Vagina (tissue), 2 donors: ENCODE results near the gene CHAF1A. TPM values are rescaled to one million over a fixed set of nuclear protein-coding genes. Genes with fewer than 3 reads are reported as not detected.

Experiments used
- DNase-seq, 2 donors: peaks; one replicate each; pipeline ENCODE4 v3.0.0-alpha.2; 2017; ENCODE audit errors: extremely low spot score in 2 of 2
- H3K27ac ChIP-seq: fragments of 200-600 bp; sonication (generic); one replicate; pipeline ENCODE4 v1.5.1; 2019
- H3K27me3 ChIP-seq: fragments of 200-600 bp; sonication (generic); one replicate; pipeline ENCODE4 v1.5.1; 2019
- H3K36me3 ChIP-seq, 2 donors: fragments of 200-600 bp; sonication (generic); one replicate each; pipeline ENCODE4 v1.5.1; 2017 to 2019
- H3K4me1 ChIP-seq: fragments of 200-600 bp; sonication (generic); one replicate; pipeline ENCODE4 v1.5.1; 2019
- H3K4me3 ChIP-seq, 2 donors: fragments of 200-600 bp; sonication (generic); 1 replicate in 1 of 2; 2 replicates in 1 of 2; pipeline ENCODE4 v1.5.1; 2016 to 2019
- H3K9me3 ChIP-seq: fragments of 200-600 bp; sonication (generic); one replicate; pipeline ENCODE4 v1.5.1; 2019
- POLR2A ChIP-seq, 2 donors: fragments of 450-650 bp; IDR thresholded peaks; one replicate each; pipeline ENCODE4 v1.6.1; 2017; ENCODE audit warnings: antibody characterized with exemption in 2 of 2, mild to moderate bottlenecking in 2 of 2, moderate library complexity in 2 of 2
- POLR2AphosphoS5 ChIP-seq, 2 donors: sonication (generic); formaldehyde crosslinking; IDR thresholded peaks; one replicate each; pipeline ENCODE4 v1.9.0; 2017; ENCODE audit warnings: antibody characterized with exemption in 2 of 2, mild to moderate bottlenecking in 2 of 2, low read depth in 1 of 2; ENCODE audit not compliant: insufficient read depth in 1 of 2
- intact Hi-C: fragments of 100-400 bp; cut with DNase I; formaldehyde crosslinking; loops from one replicate; pipeline ENCODE4 v1.15.1; 2023
- total RNA-seq: library from RNA; depleted of rRNA; stranded (reverse); fragments of >200 nt; gene quantifications from one replicate; pipeline ENCODE4 v1.2.3, GENCODE V29; 2016
- TF ChIP-seq, protein P1 (sequence below), 3 experiments: fragments of 450-650 bp in 2 of 3; fragments of 200-600 bp in 1 of 3; sonication (generic) in 1 of 3; IDR thresholded peaks; one replicate each; pipeline ENCODE4 v1.5.1; 2017 to 2019; ENCODE audit warnings: antibody characterized with exemption in 3 of 3, mild to moderate bottlenecking in 2 of 3, moderate library complexity in 2 of 3

The CHAF1A gene
- total RNA-seq, 1 donor from 2014 or later, result 21.4 TPM

DNA sequence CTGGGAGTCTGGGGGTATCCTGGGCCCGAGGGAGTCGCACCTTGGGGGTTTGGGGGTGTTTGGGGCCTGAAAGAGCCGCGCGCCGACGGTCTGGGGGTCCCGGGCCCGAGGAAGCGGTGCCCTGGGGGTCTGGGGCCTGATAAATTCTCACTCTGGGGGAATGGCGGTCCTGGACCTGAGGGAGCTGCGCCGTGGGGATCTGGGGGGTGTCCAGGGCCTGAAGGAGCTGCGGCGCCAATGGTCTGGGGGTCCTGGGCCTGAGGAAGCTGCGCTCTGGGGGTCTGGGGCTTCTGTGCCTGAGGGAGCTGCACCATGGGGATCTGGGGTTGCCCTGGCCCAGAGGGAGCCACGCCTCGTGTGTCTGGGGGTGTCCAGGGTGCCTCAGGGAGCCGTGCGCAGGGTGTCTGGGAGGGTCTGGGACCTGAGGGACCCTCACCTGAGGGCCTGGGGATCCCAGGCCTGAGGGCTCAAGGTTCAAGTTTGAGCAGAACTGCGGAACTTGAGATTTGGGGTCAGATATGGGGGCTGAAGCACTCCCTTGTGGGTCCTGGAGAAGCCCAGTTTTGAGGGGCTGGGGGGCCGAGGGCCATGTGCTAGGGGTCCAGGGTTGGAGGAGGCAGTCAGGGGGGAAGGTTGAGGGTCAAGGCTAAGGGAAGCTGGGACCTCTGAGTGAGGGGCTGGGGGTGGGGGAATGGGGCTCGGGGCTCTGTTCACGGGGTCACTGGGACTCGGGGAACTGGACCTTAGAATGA, 70.7 kb downstream of the CHAF1A start:
- peaks cover 0 to 13% of the 10 kb centered on the region in 2 donors for H3K36me3 ChIP-seq
- DNase-seq, result no peak
- peak overlapping the region; percentile 74 for H3K27ac ChIP-seq
- TF ChIP-seq POLR2AphosphoS5 (IDR thresholded peaks at IDR 0.05; ENCODE audit: insufficient read depth in 1 of 2, low read depth in 1 of 2), result no peak
- TF ChIP-seq, protein P1, sequence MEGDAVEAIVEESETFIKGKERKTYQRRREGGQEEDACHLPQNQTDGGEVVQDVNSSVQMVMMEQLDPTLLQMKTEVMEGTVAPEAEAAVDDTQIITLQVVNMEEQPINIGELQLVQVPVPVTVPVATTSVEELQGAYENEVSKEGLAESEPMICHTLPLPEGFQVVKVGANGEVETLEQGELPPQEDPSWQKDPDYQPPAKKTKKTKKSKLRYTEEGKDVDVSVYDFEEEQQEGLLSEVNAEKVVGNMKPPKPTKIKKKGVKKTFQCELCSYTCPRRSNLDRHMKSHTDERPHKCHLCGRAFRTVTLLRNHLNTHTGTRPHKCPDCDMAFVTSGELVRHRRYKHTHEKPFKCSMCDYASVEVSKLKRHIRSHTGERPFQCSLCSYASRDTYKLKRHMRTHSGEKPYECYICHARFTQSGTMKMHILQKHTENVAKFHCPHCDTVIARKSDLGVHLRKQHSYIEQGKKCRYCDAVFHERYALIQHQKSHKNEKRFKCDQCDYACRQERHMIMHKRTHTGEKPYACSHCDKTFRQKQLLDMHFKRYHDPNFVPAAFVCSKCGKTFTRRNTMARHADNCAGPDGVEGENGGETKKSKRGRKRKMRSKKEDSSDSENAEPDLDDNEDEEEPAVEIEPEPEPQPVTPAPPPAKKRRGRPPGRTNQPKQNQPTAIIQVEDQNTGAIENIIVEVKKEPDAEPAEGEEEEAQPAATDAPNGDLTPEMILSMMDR (IDR thresholded peaks at IDR 0.05), result no peak
- TF ChIP-seq POLR2A (IDR thresholded peaks at IDR 0.05), result no peak
- intact Hi-C loops, result no loop called here
- no peaks in the 10 kb centered on the region for H3K27me3 ChIP-seq
- no peaks in the 10 kb centered on the region for H3K9me3 ChIP-seq
- H3K4me3 ChIP-seq, result peak overlapping the region; percentile 91 to 99
- H3K4me1 ChIP-seq, result peaks cover 31% of the 10 kb centered on the region

DNA sequence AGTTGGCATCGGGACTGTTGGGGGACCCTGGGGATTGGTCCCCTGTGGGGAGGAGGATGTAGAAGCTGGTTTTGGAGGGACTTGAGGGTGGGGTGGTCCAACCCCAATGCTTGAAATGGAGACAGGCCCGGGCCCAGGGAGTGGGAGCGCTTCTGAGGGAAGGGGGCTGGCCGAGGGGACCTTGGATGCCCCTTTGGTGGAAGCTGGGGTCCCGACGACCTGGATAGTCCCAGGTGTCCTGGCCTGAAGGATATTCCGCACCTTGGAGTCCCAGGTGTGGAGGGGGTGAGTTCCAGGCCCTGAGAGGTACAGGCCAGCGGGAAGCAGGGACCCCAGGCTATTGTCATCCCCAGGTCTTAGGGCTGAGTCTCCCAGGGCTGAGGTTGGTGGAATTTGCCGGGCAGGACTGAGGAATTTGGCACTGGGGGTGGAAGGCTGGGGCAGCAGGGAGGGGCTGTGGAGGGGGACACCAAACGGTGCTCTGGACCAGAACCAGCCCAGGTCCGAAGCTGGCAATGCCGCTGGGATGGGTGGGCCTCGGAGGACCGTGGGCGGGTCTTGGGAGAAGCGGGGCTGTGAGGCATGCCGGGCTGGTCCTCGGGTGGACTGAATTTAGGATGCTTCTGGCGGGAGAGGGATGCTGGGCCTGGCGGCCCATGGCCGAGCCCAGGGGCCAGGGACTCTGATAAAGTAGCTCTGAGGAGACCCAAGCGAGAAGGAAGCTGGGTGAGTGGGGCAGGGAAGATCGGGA, 71.5 kb downstream of the CHAF1A start:
- Histone ChIP-seq H3K4me3 (peak overlapping the region; percentile 91 to 99), H3K9me3 (no peaks in the 10 kb centered on the region), H3K27me3 (no peaks in the 10 kb centered on the region), H3K27ac (no peak overlapping the region), H3K4me1 (peaks cover 31% of the 10 kb centered on the region), H3K36me3 (peaks cover 0 to 13% of the 10 kb centered on the region in 2 donors)
- DNase-seq, result no peak
- intact Hi-C loops, result no loop called here
- TF ChIP-seq, protein P1 (IDR thresholded peaks at IDR 0.05), result no peak
- TF ChIP-seq POLR2AphosphoS5 (IDR thresholded peaks at IDR 0.05; ENCODE audit: insufficient read depth in 1 of 2, low read depth in 1 of 2), result no peak

DNA sequence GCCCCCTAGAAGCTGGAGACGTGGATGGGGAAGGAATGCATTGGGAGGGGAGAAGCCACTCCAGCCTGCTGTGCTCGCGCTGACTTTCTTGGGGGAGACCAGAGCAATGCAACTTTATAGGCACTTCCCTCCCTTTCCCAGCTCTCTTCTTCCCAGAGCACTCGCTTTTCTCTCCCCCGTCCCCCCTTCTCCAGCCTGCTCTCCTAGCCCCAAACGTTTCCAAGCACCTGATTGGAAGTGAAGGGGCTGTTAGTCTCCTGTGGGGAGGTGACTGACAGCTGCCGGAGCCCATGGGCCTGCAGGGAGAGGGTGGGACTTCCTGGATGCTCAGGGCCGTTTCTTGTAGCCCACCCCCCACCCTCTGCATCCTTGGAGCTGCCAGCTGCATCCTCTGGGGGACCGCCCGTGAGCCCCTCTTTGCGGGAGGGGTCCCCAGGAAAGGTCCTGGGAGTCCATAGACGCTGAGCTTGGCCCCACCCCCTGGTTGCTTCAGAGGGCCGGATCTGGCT, 72.1 kb downstream of the CHAF1A start:
- intact Hi-C loops, result no loop called here
- no peaks in the 10 kb centered on the region for H3K9me3 ChIP-seq
- peaks cover 0 to 17% of the 10 kb centered on the region in 2 donors for H3K36me3 ChIP-seq
- H3K27me3 ChIP-seq, result no peaks in the 10 kb centered on the region
- peak overlapping the region; percentile 91 to 99 for H3K4me3 ChIP-seq
- H3K27ac ChIP-seq, result no peak overlapping the region
- peaks cover 31% of the 10 kb centered on the region for H3K4me1 ChIP-seq
- TF ChIP-seq, protein P1 (IDR thresholded peaks at IDR 0.05), result no peak
- TF ChIP-seq POLR2AphosphoS5 (IDR thresholded peaks at IDR 0.05; ENCODE audit: insufficient read depth in 1 of 2, low read depth in 1 of 2) (no peak), POLR2A (IDR thresholded peaks at IDR 0.05) (no peak)
- no peak for DNase-seq

DNA sequence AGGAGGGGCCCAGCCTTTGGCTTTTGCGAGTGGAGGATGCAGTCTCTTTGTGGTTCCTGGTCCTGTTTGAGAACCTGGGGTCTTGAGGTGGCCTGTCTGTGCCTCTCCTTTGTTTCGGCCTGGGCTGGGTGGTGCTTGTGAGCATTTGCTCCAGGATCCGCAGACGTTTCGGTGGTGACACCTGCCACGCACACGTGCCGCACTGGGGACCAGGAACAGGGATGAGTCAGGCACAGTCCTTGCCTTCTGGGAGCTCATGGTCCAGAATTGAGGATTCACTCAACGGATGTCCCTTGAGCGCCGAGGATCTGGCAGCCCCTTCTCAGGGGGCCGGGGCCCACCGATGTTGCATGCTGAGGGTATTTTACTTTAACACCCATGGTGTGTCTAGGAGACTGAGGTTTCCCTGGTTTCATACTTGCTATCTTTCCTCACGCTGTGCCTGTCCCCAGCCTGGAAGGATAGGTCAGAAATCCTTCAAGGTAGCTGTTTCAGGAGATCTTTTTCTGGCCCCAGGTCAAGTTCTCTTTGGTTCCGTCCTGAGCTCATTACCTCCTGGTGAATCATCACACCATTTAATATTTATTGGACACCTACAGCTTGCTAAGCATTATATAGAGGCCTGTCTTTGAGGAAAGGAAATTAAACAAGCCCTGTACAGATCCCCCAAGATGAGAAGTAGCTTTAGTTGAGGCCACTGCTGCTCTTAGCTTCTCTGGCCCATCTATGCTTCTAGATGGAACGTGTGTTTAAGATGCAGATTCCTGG, 74.8 kb downstream of the CHAF1A start:
- intact Hi-C loops, result no loop called here
- Histone ChIP-seq H3K4me1 (peaks cover 31% of the 10 kb centered on the region), H3K27me3 (no peaks in the 10 kb centered on the region), H3K36me3 (peaks cover 0 to 23% of the 10 kb centered on the region in 2 donors), H3K27ac (no peak overlapping the region), H3K4me3 (no peak overlapping the region), H3K9me3 (no peaks in the 10 kb centered on the region)
- no peak for DNase-seq
- TF ChIP-seq POLR2A (IDR thresholded peaks at IDR 0.05) (no peak), POLR2AphosphoS5 (IDR thresholded peaks at IDR 0.05; ENCODE audit: insufficient read depth in 1 of 2, low read depth in 1 of 2) (no peak)
- TF ChIP-seq, protein P1 (IDR thresholded peaks at IDR 0.05), result no peak
